Right atrium auricular region (tissue), 2 donors: ENCODE data around the gene DNAH11. TPM values are rescaled to one million over a fixed set of nuclear protein-coding genes. Genes with fewer than 3 reads are reported as not detected.

Experiments
- DNase-seq: peaks from one replicate; pipeline ENCODE4 v3.0.0-alpha.2; 2019; ENCODE audit warnings: low spot score
- H3K27ac ChIP-seq, 2 donors: fragments of 200-600 bp; sonication (generic); 1 replicate in 1 of 2; 2 replicates in 1 of 2; pipeline ENCODE4 v1.5.1; 2016 to 2019
- H3K27me3 ChIP-seq, 2 donors: fragments of 200-600 bp; sonication (generic); one replicate each; pipeline versions ENCODE4 v1.5.1 to v1.6.0; 2017 to 2019
- H3K36me3 ChIP-seq: fragments of 200-600 bp; sonication (generic); one replicate; pipeline ENCODE4 v1.5.1; 2016
- H3K4me1 ChIP-seq, 2 donors: fragments of 200-600 bp; sonication (generic); one replicate each; pipeline versions ENCODE4 v1.5.1 to v1.6.0; 2017 to 2019
- H3K4me3 ChIP-seq, 2 donors: fragments of 200-600 bp; sonication (generic); 1 replicate in 1 of 2; 2 replicates in 1 of 2; pipeline ENCODE4 v1.5.1; 2017 to 2019; ENCODE audit warnings: mild to moderate bottlenecking in 1 of 2, moderate library complexity in 1 of 2
- H3K9me3 ChIP-seq, 2 donors: fragments of 200-600 bp; sonication (generic); one replicate each; pipeline ENCODE4 v1.5.1; 2019
- total RNA-seq, 2 donors: library from RNA; depleted of rRNA; stranded (reverse); fragments of >200 nt; gene quantifications; one replicate each; pipeline ENCODE4 v1.1.0, GENCODE V29; 2016
- TF ChIP-seq, protein P1 (sequence below), 2 donors: fragments of 200-600 bp; sonication (generic); IDR thresholded peaks; one replicate each; pipeline ENCODE4 v1.5.1; 2019; ENCODE audit warnings: antibody characterized with exemption in 2 of 2

Gene DNAH11
- total RNA-seq, 2 donors from 2014 or later: 2.8 to 3.5 TPM

GRCh38 chr7:21898265-21898930, 355.6 kb downstream of the DNAH11 start:
- no peak for DNase-seq
- Histone ChIP-seq H3K4me1 (peaks cover 0 to 5% of the 10 kb centered on the region in 2 donors), H3K27me3 (no peaks in the 10 kb centered on the region), H3K27ac (peak overlapping the region in 1 of 2 donors; percentile 6), H3K36me3 (peaks cover 36% of the 10 kb centered on the region), H3K9me3 (no peaks in the 10 kb centered on the region), H3K4me3 (no peak overlapping the region)
- TF ChIP-seq, protein P1, sequence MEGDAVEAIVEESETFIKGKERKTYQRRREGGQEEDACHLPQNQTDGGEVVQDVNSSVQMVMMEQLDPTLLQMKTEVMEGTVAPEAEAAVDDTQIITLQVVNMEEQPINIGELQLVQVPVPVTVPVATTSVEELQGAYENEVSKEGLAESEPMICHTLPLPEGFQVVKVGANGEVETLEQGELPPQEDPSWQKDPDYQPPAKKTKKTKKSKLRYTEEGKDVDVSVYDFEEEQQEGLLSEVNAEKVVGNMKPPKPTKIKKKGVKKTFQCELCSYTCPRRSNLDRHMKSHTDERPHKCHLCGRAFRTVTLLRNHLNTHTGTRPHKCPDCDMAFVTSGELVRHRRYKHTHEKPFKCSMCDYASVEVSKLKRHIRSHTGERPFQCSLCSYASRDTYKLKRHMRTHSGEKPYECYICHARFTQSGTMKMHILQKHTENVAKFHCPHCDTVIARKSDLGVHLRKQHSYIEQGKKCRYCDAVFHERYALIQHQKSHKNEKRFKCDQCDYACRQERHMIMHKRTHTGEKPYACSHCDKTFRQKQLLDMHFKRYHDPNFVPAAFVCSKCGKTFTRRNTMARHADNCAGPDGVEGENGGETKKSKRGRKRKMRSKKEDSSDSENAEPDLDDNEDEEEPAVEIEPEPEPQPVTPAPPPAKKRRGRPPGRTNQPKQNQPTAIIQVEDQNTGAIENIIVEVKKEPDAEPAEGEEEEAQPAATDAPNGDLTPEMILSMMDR (IDR thresholded peaks at IDR 0.05): no peak

- peaks cover 69% of the 10 kb centered on the region for H3K36me3 ChIP-seq
- no peak overlapping the region for H3K4me3 ChIP-seq
- H3K27ac ChIP-seq: peak overlapping the region in 1 of 2 donors; percentile 58
- no peaks in the 10 kb centered on the region for H3K9me3 ChIP-seq
- DNase-seq: no peak
- H3K27me3 ChIP-seq: no peaks in the 10 kb centered on the region
- TF ChIP-seq, protein P1 (IDR thresholded peaks at IDR 0.05): no peak
- H3K4me1 ChIP-seq: peaks cover 0 to 5% of the 10 kb centered on the region in 2 donors
These were observed 359.4 kb downstream of the DNAH11 start for GRCh38 chr7:21902240-21902639.

- TF ChIP-seq, protein P1 (IDR thresholded peaks at IDR 0.05): no peak
- H3K4me1 ChIP-seq: peaks cover 0 to 5% of the 10 kb centered on the region in 2 donors
- H3K9me3 ChIP-seq: no peaks in the 10 kb centered on the region
- no peak for DNase-seq
- H3K4me3 ChIP-seq: no peak overlapping the region
- no peaks in the 10 kb centered on the region for H3K27me3 ChIP-seq
- peaks cover 77% of the 10 kb centered on the region for H3K36me3 ChIP-seq
- peak overlapping the region in 1 of 2 donors; percentile 58 for H3K27ac ChIP-seq
These were observed 360.4 kb downstream of the DNAH11 start for GRCh38 chr7:21903020-21903786.

DNA sequence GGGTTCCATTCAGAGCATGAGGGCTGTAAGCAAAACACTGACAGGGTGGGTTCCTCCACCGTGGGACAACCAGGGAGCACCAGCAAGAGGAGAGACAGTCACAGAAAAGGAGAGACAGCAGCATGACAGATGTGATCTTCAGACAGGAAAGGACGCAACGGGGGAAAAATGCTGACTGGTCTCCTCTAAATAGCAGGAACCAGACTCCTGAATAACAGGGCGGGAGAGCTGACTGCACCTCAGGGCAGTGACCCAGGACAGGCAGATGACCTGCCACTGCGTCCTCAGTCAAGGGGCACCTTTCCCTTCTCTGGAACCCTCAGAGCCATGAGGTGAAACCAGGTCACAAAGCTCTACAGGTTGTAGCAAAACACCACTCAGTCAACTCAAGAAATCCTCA, 365.9 kb downstream of the DNAH11 start:
- TF ChIP-seq, protein P1 (IDR thresholded peaks at IDR 0.05): no peak
- H3K27me3 ChIP-seq: no peaks in the 10 kb centered on the region
- no peaks in the 10 kb centered on the region for H3K9me3 ChIP-seq
- peak overlapping the region; percentile 6 to 75 for H3K27ac ChIP-seq
- no peak overlapping the region for H3K4me3 ChIP-seq
- H3K4me1 ChIP-seq: peaks cover 0 to 14% of the 10 kb centered on the region in 2 donors
- no peak for DNase-seq
- peaks cover 39% of the 10 kb centered on the region for H3K36me3 ChIP-seq

GRCh38 chr7:21910253-21910652, 367.4 kb downstream of the DNAH11 start:
- H3K4me1 ChIP-seq: peaks cover 0 to 14% of the 10 kb centered on the region in 2 donors
- H3K36me3 ChIP-seq: peaks cover 26% of the 10 kb centered on the region
- DNase-seq: no peak
- TF ChIP-seq, protein P1 (IDR thresholded peaks at IDR 0.05): no peak
- peak overlapping the region; percentile 14 to 75 for H3K27ac ChIP-seq
- H3K4me3 ChIP-seq: no peak overlapping the region
- no peaks in the 10 kb centered on the region for H3K27me3 ChIP-seq
- H3K9me3 ChIP-seq: no peaks in the 10 kb centered on the region
